CD14-positive monocyte (primary cell): ENCODE results near the gene MLLT1. TPM values are rescaled to one million over a fixed set of nuclear protein-coding genes. Genes with fewer than 3 reads are reported as not detected.

Source experiments
- DNase-seq, 3 donors: peaks; one replicate each; pipeline ENCODE4 v3.0.0-alpha.2; 2011 to 2022
- H2AFZ ChIP-seq: 2 replicates; pipeline ENCODE4 v1.6.0; 2012; ENCODE audit warnings: mild to moderate bottlenecking, low read depth, low read length, inconsistent platforms; ENCODE audit not compliant: insufficient read depth, poor library complexity, severe bottlenecking
- H3K27ac ChIP-seq, 2 donors: 1 replicate in 1 of 2; 2 replicates in 1 of 2; pipeline ENCODE4 v1.5.1; 2012 to 2013; ENCODE audit warnings: low read length in 2 of 2, control low read depth in 1 of 2, inconsistent platforms in 1 of 2, low read depth in 1 of 2, mild to moderate bottlenecking in 1 of 2
- H3K27me3 ChIP-seq, 2 donors: one replicate each; pipeline versions ENCODE4 v1.6.0 to v1.6.1; 2011 to 2013; ENCODE audit warnings: low read length in 2 of 2; ENCODE audit not compliant: control insufficient read depth in 2 of 2, insufficient read depth in 2 of 2
- H3K36me3 ChIP-seq, 2 donors: replicated peaks in 1 of 2; 1 replicate in 1 of 2; 2 replicates in 1 of 2; pipeline versions ENCODE4 v1.5.1 to v1.6.1; 2012 to 2013; ENCODE audit warnings: low read length in 2 of 2, control low read depth in 1 of 2, inconsistent platforms in 1 of 2, mild to moderate bottlenecking in 1 of 2; ENCODE audit not compliant: insufficient read depth in 2 of 2, control insufficient read depth in 1 of 2
- H3K4me1 ChIP-seq, 2 donors: 1 replicate in 1 of 2; 2 replicates in 1 of 2; pipeline versions ENCODE4 v1.5.1 to v1.6.1; 2012 to 2013; ENCODE audit warnings: low read length in 2 of 2, control low read depth in 1 of 2, inconsistent platforms in 1 of 2, mild to moderate bottlenecking in 1 of 2, moderate library complexity in 1 of 2; ENCODE audit not compliant: insufficient read depth in 2 of 2, control insufficient read depth in 1 of 2
- H3K4me2 ChIP-seq: replicated peaks from 2 replicates; pipeline ENCODE3; 2012; ENCODE audit warnings: low read length, moderate library complexity, mild to moderate bottlenecking; ENCODE audit not compliant: poor library complexity, severe bottlenecking; ENCODE audit errors: extremely low read depth
- H3K4me3 ChIP-seq, 3 experiments: fragments of 200-600 bp in 1 of 3; sonication (generic) in 1 of 3; replicated peaks in 1 of 3; 1 replicate in 2 of 3; 2 replicates in 1 of 3; pipeline ENCODE4 v1.5.1; 2011 to 2013; ENCODE audit warnings: low read length in 3 of 3, mild to moderate bottlenecking in 3 of 3, control low read depth in 2 of 3, low read depth in 2 of 3, inconsistent platforms in 1 of 3, moderate library complexity in 1 of 3
- H3K79me2 ChIP-seq: 2 replicates; pipeline ENCODE4 v1.6.0; 2012; ENCODE audit warnings: mild to moderate bottlenecking, control low read depth, inconsistent platforms, low read length, moderate library complexity; ENCODE audit not compliant: insufficient read depth
- H3K9ac ChIP-seq: 2 replicates; pipeline ENCODE4 v1.6.0; 2017; ENCODE audit warnings: low read length, mild to moderate bottlenecking; ENCODE audit not compliant: insufficient read depth, poor library complexity, severe bottlenecking
- H3K9me3 ChIP-seq, 2 donors: replicated peaks in 1 of 2; 1 replicate in 1 of 2; 2 replicates in 1 of 2; pipeline versions ENCODE4 v1.5.1 to v1.6.1; 2012 to 2013; ENCODE audit warnings: low read length in 2 of 2, control low read depth in 1 of 2; ENCODE audit not compliant: control insufficient read depth in 1 of 2, insufficient read depth in 1 of 2
- H4K20me1 ChIP-seq: 2 replicates; pipeline ENCODE4 v1.6.0; 2012; ENCODE audit warnings: mild to moderate bottlenecking, low read length, control low read depth, moderate library complexity; ENCODE audit not compliant: insufficient read depth
- H3K27ac Mint-ChIP-seq, 7 donors: one replicate each; pipeline ENCODE4 v1.8.0; 2020; ENCODE audit warnings: mild to moderate bottlenecking in 7 of 7, mixed read lengths in 7 of 7, moderate library complexity in 6 of 7, inconsistent platforms in 2 of 7
- H3K27me3 Mint-ChIP-seq, 3 donors: one replicate each; pipeline ENCODE4 v1.8.0; 2021 to 2022; ENCODE audit warnings: low read depth in 3 of 3, mild to moderate bottlenecking in 3 of 3, mixed read lengths in 3 of 3, moderate library complexity in 3 of 3, inconsistent platforms in 1 of 3
- H3K36me3 Mint-ChIP-seq, 2 donors: one replicate each; pipeline ENCODE4 v1.8.0; 2020; ENCODE audit warnings: mixed read lengths in 2 of 2, inconsistent platforms in 1 of 2, mild to moderate bottlenecking in 1 of 2
- H3K4me1 Mint-ChIP-seq: one replicate; pipeline ENCODE4 v1.8.0; 2020; ENCODE audit warnings: mild to moderate bottlenecking, mixed read lengths
- H3K4me3 Mint-ChIP-seq, 2 donors: one replicate each; pipeline ENCODE4 v1.8.0; 2020; ENCODE audit warnings: mild to moderate bottlenecking in 2 of 2, mixed read lengths in 2 of 2, moderate library complexity in 1 of 2
- H3K9me3 Mint-ChIP-seq, 7 donors: one replicate each; pipeline ENCODE4 v1.8.0; 2020 to 2022; ENCODE audit warnings: mixed read lengths in 7 of 7, mild to moderate bottlenecking in 6 of 7, moderate library complexity in 6 of 7, inconsistent platforms in 2 of 7
- CTCF ChIP-seq: fragments of 200-600 bp; IDR thresholded peaks from one replicate; pipeline ENCODE4 v1.8.0; 2022; ENCODE audit warnings: antibody characterized with exemption, mild to moderate bottlenecking
- WGBS: methylation state at CpG from one replicate; pipeline ENCODE4 v1.1.5; 2013; ENCODE audit warnings: missing lambda C conversion rate; ENCODE audit not compliant: insufficient coverage; 5-methylcytosine and 5-hydroxymethylcytosine counted together
- intact Hi-C, 2 donors: fragments of 100-400 bp; cut with micrococcal nuclease; formaldehyde crosslinking; loops; one replicate each; pipeline versions ENCODE4 v1.15.0 to v1.15.1; 2023
- polyA plus RNA-seq, 3 donors: library from polyadenylated mRNA; depleted of rRNA in 1 of 3; unstranded in 2 of 3; stranded (reverse) in 1 of 3; fragments of 300-500 nt in 2 of 3; fragments of >200 nt in 1 of 3; fragmentation: Illumina TruSeq in 2 of 3; gene quantifications; 1 replicate in 2 of 3; 2 replicates in 1 of 3; pipeline ENCODE4 v1.2.3, GENCODE V29; 2012 to 2021

MLLT1 gene
- polyA plus RNA-seq, 3 donors, result 0.65 to 17.3 (median 0.99) TPM

DNA sequence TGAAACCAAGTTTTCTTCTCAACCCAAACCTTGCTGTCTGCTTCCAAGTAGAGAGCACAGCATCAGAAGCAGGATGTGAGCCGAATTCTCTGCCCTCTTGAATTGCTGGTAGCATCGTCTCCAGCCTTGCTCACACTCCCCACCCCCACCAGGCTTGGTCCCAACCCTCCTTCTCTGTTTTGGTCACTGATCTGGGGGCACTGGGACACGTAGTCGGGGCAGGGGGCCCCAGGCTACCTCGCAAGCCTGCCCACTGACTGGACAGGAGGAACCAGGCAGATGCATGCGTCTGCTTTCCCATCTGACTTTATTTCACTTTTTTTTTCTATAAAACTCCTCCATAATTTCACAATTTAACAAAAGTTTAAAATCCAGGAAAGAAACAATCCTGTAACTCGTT, 69.7 kb downstream of the MLLT1 start:
- H3K27me3 ChIP-seq, result no peaks in the 10 kb centered on the region
- WGBS, result 96% methylated on average over 6 of the region's 7 CpGs
- Mint-ChIP-seq H3K4me1 (no peaks in the 10 kb centered on the region), H3K4me3 (no peak overlapping the region), H3K9me3 (no peaks in the 10 kb centered on the region), H3K27ac (no peak overlapping the region), H3K36me3 (peaks cover 17 to 27% of the 10 kb centered on the region in 2 donors), H3K27me3 (peaks cover 1 to 6% (median 4%) of the 10 kb centered on the region in 3 donors)
- intact Hi-C loops, result no loop called here
- H3K9ac ChIP-seq, result no peak overlapping the region
- TF ChIP-seq CTCF, result no peak
- no peaks in the 10 kb centered on the region for H3K4me1 ChIP-seq
- peaks cover 21 to 36% of the 10 kb centered on the region in 2 donors for H3K36me3 ChIP-seq
- H2AFZ ChIP-seq, result no peak overlapping the region
- no peaks in the 10 kb centered on the region for H4K20me1 ChIP-seq
- no peak for DNase-seq
- H3K4me3 ChIP-seq, result no peak overlapping the region
- no peak overlapping the region for H3K4me2 ChIP-seq
- H3K9me3 ChIP-seq, result no peaks in the 10 kb centered on the region
- H3K79me2 ChIP-seq, result no peaks in the 10 kb centered on the region
- H3K27ac ChIP-seq, result no peak overlapping the region

DNA sequence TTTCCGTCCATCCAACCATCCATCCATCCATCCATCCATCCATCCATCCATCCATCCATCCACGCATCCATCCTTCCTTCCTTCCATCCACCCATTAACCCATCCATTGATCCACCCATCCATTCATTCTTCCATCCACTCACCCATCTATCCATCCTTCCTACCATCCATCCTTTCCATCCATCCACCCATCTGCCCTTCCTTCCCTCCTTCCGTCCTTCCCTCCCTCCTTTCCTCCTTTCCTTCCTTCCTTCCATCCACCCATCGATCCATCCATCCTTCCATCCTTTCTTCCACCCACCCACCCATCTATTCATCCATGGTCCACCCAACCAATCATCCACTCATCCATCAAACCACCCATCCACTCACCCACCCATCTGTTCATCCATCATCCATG, 70.1 kb downstream of the MLLT1 start:
- intact Hi-C loops, result no loop called here
- Histone ChIP-seq H3K4me3 (no peak overlapping the region), H2AFZ (no peak overlapping the region), H3K9ac (no peak overlapping the region), H3K4me1 (no peaks in the 10 kb centered on the region), H4K20me1 (no peaks in the 10 kb centered on the region), H3K36me3 (peaks cover 19 to 32% of the 10 kb centered on the region in 2 donors), H3K27me3 (no peaks in the 10 kb centered on the region), H3K4me2 (no peak overlapping the region), H3K27ac (no peak overlapping the region), H3K79me2 (no peaks in the 10 kb centered on the region), H3K9me3 (no peaks in the 10 kb centered on the region)
- H3K9me3 Mint-ChIP-seq, result peaks cover 0 to under 1% (median 0%) of the 10 kb centered on the region in 7 donors
- H3K4me1 Mint-ChIP-seq, result no peaks in the 10 kb centered on the region
- 74% methylated on average over 4 of the region's 4 CpGs for WGBS
- no peak for TF ChIP-seq CTCF
- no peak overlapping the region for H3K27ac Mint-ChIP-seq
- H3K36me3 Mint-ChIP-seq, result peaks cover 17 to 27% of the 10 kb centered on the region in 2 donors
- peaks cover 1 to 6% (median 4%) of the 10 kb centered on the region in 3 donors for H3K27me3 Mint-ChIP-seq
- H3K4me3 Mint-ChIP-seq, result no peak overlapping the region
- DNase-seq, result no peak
